NT2/D1 (cell line): ENCODE data around the gene WFS1.

Experiments
- SUZ12 ChIP-seq: IDR thresholded peaks from 2 replicates; pipeline ENCODE4 v1.6.1; 2011; ENCODE audit not compliant: insufficient read length, insufficient read depth; ENCODE audit errors: extremely low read depth
- ZNF274 ChIP-seq: IDR thresholded peaks from 2 replicates; pipeline ENCODE4 v1.6.1; 2011; ENCODE audit warnings: mild to moderate bottlenecking, low read depth, low read length

DNA sequence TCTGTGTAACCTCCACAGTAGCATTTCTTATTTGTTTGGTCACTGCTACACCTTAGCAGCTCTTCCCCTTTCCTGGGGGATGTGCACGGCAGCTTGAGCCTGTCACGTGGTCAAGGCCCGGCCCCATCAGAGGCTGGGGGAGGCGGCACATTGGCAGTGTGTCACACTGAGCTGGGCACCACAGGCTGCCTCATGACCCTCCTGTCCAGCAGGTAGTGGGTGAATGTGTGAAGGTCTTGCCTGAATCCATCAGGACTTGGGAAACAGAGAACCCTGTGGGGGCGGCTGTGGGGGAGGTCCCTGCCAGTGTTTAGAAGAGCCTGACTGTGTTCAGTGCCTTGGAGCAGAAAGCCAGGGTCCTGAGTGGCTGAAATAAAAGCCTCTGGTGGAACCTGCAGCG is 33.2 kb downstream of the WFS1 start:
- TF ChIP-seq SUZ12 (no peak), ZNF274 (no peak)
